Stomach smooth muscle (tissue), 2 donors: ENCODE data around the gene SPECC1L.

Source experiments
- H3K27ac ChIP-seq: one replicate; pipeline ENCODE4 v1.7.0; 2013; ENCODE audit warnings: mild to moderate bottlenecking, low read length, inconsistent platforms
- H3K27me3 ChIP-seq, 2 donors: one replicate each; pipeline ENCODE4 v1.7.0; 2013; ENCODE audit warnings: low read length in 2 of 2; ENCODE audit not compliant: insufficient read depth in 2 of 2, control insufficient read depth in 1 of 2
- H3K36me3 ChIP-seq, 2 donors: one replicate each; pipeline ENCODE4 v1.7.0; 2013; ENCODE audit warnings: low read length in 2 of 2; ENCODE audit not compliant: control insufficient read depth in 2 of 2, insufficient read depth in 2 of 2
- H3K4me1 ChIP-seq: one replicate; pipeline ENCODE4 v1.7.0; 2013; ENCODE audit warnings: low read length; ENCODE audit not compliant: control insufficient read depth, insufficient read depth
- H3K4me3 ChIP-seq, 2 donors: one replicate each; pipeline ENCODE4 v1.7.0; 2013; ENCODE audit warnings: low read length in 2 of 2
- H3K9ac ChIP-seq, 2 donors: one replicate each; pipeline ENCODE4 v1.7.0; 2013; ENCODE audit warnings: low read length in 2 of 2, mild to moderate bottlenecking in 1 of 2
- H3K9me3 ChIP-seq, 2 donors: one replicate each; pipeline ENCODE4 v1.7.0; 2013; ENCODE audit warnings: low read length in 2 of 2; ENCODE audit not compliant: control insufficient read depth in 2 of 2
- donor health status: healthy.
- donor health status: Pancreatic carcinoma.

Gene SPECC1L

DNA sequence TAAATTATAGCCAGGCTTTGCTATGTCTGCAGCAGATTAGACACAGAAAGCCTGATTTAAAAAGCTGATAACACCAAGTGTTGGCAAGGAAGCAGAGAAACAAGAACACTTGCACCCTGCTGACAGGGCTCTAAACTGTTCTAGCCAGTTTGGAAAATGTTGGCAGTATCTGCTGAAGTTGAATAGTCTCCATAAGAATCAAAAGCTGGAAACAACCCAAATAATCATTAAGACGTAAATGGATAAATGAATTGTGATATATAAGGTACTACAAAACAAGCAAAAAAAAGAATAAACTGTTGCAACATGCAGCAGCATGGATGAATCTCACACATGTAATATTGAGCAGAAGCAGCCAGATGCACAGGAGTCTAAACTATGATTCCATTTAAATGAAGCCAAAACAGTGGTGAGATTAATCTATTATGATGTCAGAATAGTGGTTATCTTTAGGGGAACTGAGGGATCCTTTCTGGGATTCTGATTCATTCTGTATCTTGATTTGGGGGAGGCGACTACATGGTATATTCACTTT is 116.4 kb downstream of the SPECC1L start:
- Histone ChIP-seq H3K9ac (no peak overlapping the region), H3K27me3 (no peaks in the 10 kb centered on the region), H3K4me3 (no peak overlapping the region), H3K36me3 (peaks cover 0 to 2% of the 10 kb centered on the region in 2 donors), H3K27ac (no peak overlapping the region), H3K4me1 (peaks cover 3% of the 10 kb centered on the region), H3K9me3 (no peaks in the 10 kb centered on the region)

DNA sequence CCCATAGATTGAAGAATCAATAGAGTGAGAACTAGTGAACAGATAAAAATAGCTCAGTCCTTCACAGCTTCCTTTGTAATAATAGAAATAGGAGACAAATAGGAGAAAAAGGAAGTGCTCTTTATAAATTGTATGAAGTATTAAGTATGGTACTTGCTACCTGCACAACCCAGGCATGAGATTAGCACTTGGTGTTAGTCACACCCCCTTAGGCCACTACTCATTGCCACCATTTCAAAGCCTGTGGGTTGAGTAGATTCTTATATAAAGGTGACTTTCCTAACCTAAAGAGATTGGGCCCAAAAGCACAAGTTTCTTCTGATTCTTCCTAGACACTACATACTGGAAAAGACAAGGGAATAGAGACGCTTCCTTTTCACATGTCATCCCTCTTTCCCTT is 119.0 kb downstream of the SPECC1L start:
- Histone ChIP-seq H3K9me3 (no peaks in the 10 kb centered on the region), H3K36me3 (peaks cover 3 to 7% of the 10 kb centered on the region in 2 donors), H3K27me3 (no peaks in the 10 kb centered on the region), H3K9ac (no peak overlapping the region), H3K4me3 (no peak overlapping the region), H3K4me1 (peaks cover 5% of the 10 kb centered on the region), H3K27ac (no peak overlapping the region)

DNA sequence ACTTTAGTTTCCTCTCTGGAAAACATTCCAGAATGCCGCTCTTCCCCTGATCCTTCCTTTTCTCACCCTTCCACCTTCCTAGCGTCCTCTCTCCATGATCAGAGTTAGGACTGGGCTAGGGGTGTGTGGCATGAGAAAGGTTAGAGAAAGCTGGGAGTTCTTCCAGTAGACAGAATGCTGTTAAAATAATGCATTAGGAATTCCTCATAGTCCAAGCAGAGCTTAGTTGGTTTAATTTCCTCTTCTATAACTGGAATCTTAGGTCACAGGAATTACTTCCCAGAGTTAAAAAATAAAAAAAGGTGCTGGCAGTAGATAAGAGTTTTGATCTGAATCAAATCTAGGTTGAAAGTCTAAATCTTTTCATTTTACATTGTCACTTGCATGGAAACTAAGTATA is 119.5 kb downstream of the SPECC1L start:
- Histone ChIP-seq H3K9ac (no peak overlapping the region), H3K4me3 (no peak overlapping the region), H3K27me3 (no peaks in the 10 kb centered on the region), H3K36me3 (peaks cover 3 to 7% of the 10 kb centered on the region in 2 donors), H3K9me3 (no peaks in the 10 kb centered on the region), H3K27ac (no peak overlapping the region), H3K4me1 (peaks cover 5% of the 10 kb centered on the region)

DNA sequence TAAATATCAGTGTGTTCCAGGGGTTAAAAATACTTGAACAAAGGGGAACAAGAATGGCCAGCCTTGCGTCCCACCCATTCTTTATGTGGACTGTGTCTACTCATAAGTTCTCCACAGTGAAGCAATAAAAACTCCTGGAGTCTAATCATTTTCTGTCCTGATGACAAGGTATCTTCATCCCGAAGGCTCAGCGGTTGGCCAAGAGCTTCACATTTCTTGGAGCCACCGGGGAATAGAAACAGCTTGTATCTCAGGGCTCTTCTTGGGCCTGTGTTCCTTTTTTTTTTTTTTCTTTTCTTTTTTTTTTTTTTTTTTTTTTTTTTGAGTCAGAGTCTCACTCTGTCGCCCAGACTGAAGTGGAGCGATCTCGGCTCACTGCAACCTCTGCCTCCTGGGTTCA is 119.9 kb downstream of the SPECC1L start:
- no peaks in the 10 kb centered on the region for H3K27me3 ChIP-seq
- H3K9ac ChIP-seq = no peak overlapping the region
- no peak overlapping the region for H3K27ac ChIP-seq
- no peak overlapping the region for H3K4me3 ChIP-seq
- peaks cover 3 to 7% of the 10 kb centered on the region in 2 donors for H3K36me3 ChIP-seq
- no peaks in the 10 kb centered on the region for H3K9me3 ChIP-seq
- H3K4me1 ChIP-seq = peaks cover 5% of the 10 kb centered on the region

- H3K36me3 ChIP-seq = peaks cover 9 to 12% of the 10 kb centered on the region in 2 donors
- no peak overlapping the region for H3K4me3 ChIP-seq
- H3K27me3 ChIP-seq = no peaks in the 10 kb centered on the region
- no peaks in the 10 kb centered on the region for H3K9me3 ChIP-seq
- peaks cover 5% of the 10 kb centered on the region for H3K4me1 ChIP-seq
- H3K27ac ChIP-seq = peak overlapping the region; percentile 31
- no peak overlapping the region for H3K9ac ChIP-seq
Observed at GRCh38 chr22:24391836-24392217, 121.2 kb downstream of the SPECC1L start.

DNA sequence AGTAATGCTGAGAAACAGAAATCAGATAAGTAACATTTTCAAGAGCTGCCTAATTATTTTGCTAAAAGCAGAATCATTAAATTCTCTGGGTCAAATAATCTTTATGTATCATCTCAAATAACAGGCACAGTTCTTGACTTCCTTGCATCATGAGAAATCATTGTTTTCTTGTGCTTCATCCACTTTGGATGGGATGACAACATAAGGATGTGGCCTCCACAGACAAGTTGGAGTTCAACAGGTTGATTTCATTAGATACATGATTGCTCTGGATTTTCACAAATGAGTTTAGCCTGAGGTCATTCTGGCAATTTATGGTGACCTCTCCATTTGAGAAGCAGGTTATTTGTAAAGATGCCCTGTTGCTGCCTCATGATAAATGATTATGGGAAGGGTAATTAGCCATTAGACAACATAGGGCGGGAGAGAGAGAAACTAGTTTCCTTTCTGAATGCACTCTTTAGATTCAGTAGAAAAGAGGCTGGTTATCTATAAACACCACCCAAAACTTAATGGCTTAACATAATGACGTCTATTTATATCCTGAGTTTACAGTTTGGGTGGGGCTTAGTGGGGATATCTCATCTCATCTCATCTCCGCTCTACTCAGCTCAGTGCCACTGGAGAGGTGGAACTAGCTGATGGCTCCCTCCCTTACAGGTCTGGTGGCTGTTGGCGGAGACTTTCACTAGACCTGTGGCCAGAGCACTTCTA is 121.7 kb downstream of the SPECC1L start:
- Histone ChIP-seq H3K27ac (peak overlapping the region; percentile 31), H3K9ac (no peak overlapping the region), H3K36me3 (peaks cover 13 to 15% of the 10 kb centered on the region in 2 donors), H3K9me3 (no peaks in the 10 kb centered on the region), H3K4me3 (no peak overlapping the region), H3K4me1 (peaks cover 5% of the 10 kb centered on the region), H3K27me3 (no peaks in the 10 kb centered on the region)

DNA sequence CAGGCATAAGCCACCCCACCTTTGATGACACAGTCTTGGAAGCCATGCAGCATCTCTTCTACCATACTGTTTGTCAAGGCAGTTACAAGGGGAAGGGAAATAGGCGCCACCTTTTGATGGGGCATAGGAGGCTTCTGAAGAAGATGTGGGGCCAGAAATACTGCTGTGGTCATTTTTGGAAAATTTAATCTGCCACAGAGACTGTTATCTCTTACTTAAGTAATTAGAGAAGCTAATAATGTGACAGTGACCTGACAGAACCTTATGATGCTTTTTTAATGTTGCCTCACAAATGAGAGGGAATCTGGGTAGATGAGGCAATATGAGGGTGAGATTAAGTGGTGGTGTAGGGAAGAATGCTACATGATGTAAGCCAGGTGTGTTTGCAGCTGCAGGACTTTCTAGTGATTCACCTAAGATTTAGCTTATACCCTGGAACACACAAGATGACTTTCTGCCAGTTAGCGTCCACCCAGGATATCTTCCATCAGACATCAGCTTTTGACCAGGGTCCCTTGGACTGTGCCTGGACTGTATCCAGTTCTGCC is 122.5 kb downstream of the SPECC1L start:
- Histone ChIP-seq H3K4me1 (peaks cover 5% of the 10 kb centered on the region), H3K9ac (no peak overlapping the region), H3K36me3 (peaks cover 13 to 20% of the 10 kb centered on the region in 2 donors), H3K27ac (no peak overlapping the region), H3K4me3 (no peak overlapping the region), H3K27me3 (no peaks in the 10 kb centered on the region), H3K9me3 (no peaks in the 10 kb centered on the region)

DNA sequence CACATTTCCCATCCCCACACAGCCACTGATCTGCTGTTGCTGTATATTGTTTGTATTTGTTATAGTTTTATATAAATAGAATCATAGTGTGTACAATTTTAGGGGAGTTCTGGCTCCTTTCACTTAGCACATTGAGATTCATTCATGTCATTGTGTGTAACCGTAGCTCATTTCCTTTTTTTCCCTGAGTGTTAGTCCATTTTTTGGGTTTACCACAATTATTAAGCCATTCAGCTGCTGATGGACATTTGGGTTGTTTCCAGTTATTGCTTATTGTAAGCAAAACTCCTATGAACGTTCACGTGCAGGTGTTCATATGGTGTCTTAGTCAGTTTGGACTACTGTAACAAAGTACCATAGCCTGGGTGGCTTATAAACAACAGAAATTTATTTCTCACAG is 123.2 kb downstream of the SPECC1L start:
- Histone ChIP-seq H3K4me1 (peaks cover 5% of the 10 kb centered on the region), H3K4me3 (no peak overlapping the region), H3K27me3 (no peaks in the 10 kb centered on the region), H3K9me3 (no peaks in the 10 kb centered on the region), H3K9ac (no peak overlapping the region), H3K27ac (no peak overlapping the region), H3K36me3 (peaks cover 20 to 26% of the 10 kb centered on the region in 2 donors)

GRCh38 chr22:24394254-24394653 is 123.6 kb downstream of the SPECC1L start:
- no peaks in the 10 kb centered on the region for H3K27me3 ChIP-seq
- H3K9ac ChIP-seq = no peak overlapping the region
- peaks cover 5% of the 10 kb centered on the region for H3K4me1 ChIP-seq
- peaks cover 20 to 26% of the 10 kb centered on the region in 2 donors for H3K36me3 ChIP-seq
- H3K9me3 ChIP-seq = no peaks in the 10 kb centered on the region
- H3K27ac ChIP-seq = no peak overlapping the region
- H3K4me3 ChIP-seq = no peak overlapping the region

DNA sequence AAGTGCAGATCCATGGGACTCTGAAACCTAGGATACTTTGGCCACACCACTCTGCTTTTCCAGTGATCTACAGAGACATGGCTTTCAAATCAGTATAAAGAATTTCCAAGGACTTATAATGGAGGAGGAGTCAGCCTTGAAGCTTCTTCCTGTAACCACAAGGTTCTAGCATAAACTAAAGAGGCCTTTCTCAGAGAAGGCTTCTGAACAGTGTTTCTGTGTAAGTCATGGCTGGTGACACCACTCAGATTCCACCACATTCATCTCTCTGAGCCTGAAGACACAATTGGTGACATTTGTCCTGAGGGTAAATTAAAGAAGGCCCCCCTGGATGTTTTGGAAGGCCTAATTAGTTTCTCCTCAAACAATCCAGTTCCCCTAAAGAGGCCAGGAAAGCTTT is 127.8 kb downstream of the SPECC1L start:
- H3K4me1 ChIP-seq = peaks cover 19% of the 10 kb centered on the region
- H3K4me3 ChIP-seq = no peak overlapping the region
- no peaks in the 10 kb centered on the region for H3K9me3 ChIP-seq
- H3K36me3 ChIP-seq = peaks cover 23 to 25% of the 10 kb centered on the region in 2 donors
- no peaks in the 10 kb centered on the region for H3K27me3 ChIP-seq
- H3K9ac ChIP-seq = no peak overlapping the region
- no peak overlapping the region for H3K27ac ChIP-seq
